Fibroblast of the aortic adventitia (primary cell): ENCODE data around the gene CFAP58. TPM values are rescaled to one million over a fixed set of nuclear protein-coding genes. Genes with fewer than 3 reads are reported as not detected.

ENCODE experiments used
- DNase-seq: peaks from one replicate; pipeline ENCODE4 v3.0.0-alpha.2; 2010; ENCODE audit warnings: low read depth
- H3K4me3 ChIP-seq: 2 replicates; pipeline ENCODE4 v1.5.1; 2011; ENCODE audit warnings: low read depth, mild to moderate bottlenecking, control low read depth, low read length, moderate library complexity
- total RNA-seq: library from RNA; depleted of rRNA; stranded (reverse); fragments of >200 nt; gene quantifications from 2 replicates; pipeline ENCODE4 v1.2.3, GENCODE V29; 2012; ENCODE audit warnings: low replicate concordance
- TF ChIP-seq, protein P1 (sequence below): IDR thresholded peaks from 2 replicates; pipeline ENCODE4 v1.5.1; 2011; ENCODE audit warnings: mild to moderate bottlenecking, low read length, control low read depth, inconsistent platforms; ENCODE audit not compliant: insufficient read depth

CFAP58 gene
- total RNA-seq, 1 donor = 0.36 TPM

GRCh38 chr10:104433669-104434068 lies 80.0 kb downstream of the CFAP58 start:
- no peak overlapping the region for H3K4me3 ChIP-seq
- TF ChIP-seq, protein P1, sequence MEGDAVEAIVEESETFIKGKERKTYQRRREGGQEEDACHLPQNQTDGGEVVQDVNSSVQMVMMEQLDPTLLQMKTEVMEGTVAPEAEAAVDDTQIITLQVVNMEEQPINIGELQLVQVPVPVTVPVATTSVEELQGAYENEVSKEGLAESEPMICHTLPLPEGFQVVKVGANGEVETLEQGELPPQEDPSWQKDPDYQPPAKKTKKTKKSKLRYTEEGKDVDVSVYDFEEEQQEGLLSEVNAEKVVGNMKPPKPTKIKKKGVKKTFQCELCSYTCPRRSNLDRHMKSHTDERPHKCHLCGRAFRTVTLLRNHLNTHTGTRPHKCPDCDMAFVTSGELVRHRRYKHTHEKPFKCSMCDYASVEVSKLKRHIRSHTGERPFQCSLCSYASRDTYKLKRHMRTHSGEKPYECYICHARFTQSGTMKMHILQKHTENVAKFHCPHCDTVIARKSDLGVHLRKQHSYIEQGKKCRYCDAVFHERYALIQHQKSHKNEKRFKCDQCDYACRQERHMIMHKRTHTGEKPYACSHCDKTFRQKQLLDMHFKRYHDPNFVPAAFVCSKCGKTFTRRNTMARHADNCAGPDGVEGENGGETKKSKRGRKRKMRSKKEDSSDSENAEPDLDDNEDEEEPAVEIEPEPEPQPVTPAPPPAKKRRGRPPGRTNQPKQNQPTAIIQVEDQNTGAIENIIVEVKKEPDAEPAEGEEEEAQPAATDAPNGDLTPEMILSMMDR = no peak
- no peak for DNase-seq

DNA sequence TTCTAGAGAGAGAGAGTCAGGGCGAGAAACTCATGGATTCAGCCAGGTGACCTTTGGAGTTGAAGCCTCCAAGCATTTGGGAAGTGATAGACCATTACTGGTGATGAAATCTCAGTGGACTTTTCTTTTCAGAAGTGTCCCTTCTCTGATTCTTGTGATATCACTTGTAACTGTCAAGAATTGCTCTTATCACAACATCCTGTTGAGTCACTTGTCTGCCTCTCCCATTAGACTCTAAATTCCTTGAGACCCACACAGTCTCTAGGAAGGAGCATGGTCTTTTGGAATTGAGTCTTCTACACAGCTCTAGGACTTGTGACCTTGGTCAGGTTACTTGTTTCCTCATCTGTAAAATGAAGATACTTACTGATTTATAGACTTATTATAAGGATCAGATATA lies 81.0 kb downstream of the CFAP58 start:
- TF ChIP-seq, protein P1 = no peak
- no peak overlapping the region for H3K4me3 ChIP-seq
- DNase-seq = no peak

DNA sequence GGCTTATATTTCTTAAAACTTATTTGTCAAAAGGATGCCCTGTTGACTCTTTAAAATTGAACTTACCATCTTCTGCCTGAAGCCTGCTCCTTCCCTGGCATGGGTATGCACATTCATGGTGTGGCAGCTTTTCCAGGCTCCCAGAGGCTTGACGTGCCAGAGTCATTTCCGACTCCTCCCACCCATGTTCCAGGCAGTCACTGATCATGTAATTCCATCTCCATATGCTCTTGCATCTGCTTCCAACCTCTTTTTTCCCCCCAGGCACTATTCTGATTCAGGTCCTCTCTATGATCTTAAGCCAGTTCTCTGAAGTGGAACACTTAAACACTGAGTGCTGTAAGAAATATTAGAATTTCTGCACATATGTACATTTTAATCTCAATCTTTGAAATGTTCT lies 82.2 kb downstream of the CFAP58 start:
- TF ChIP-seq, protein P1 = no peak
- peak; percentile 13 for DNase-seq
- no peak overlapping the region for H3K4me3 ChIP-seq

- peak; percentile 9 for DNase-seq
- TF ChIP-seq, protein P1 = no peak
- no peak overlapping the region for H3K4me3 ChIP-seq
These were observed 83.6 kb downstream of the CFAP58 start for GRCh38 chr10:104437226-104437625.

DNA sequence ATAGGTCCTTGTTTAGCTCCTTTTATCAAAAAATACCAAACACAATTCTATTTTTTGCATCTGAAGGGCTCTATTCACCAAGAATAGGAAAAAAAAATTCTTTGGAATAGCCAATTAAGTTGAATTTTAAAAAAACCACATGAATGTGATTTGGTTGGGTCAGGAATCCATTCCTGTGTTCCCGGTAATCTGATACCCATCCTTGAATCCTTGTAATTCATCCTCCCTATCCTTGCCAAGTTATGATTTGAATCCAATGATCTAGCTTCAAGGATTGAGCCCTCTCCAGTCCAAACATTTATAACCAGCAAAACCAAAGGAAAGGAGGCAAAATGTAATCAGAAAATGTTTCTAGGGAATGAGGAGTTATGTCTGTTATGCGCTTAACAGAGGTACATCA lies 86.6 kb downstream of the CFAP58 start:
- DNase-seq = peak; percentile 31
- no peak overlapping the region for H3K4me3 ChIP-seq
- TF ChIP-seq, protein P1 = no peak

DNA sequence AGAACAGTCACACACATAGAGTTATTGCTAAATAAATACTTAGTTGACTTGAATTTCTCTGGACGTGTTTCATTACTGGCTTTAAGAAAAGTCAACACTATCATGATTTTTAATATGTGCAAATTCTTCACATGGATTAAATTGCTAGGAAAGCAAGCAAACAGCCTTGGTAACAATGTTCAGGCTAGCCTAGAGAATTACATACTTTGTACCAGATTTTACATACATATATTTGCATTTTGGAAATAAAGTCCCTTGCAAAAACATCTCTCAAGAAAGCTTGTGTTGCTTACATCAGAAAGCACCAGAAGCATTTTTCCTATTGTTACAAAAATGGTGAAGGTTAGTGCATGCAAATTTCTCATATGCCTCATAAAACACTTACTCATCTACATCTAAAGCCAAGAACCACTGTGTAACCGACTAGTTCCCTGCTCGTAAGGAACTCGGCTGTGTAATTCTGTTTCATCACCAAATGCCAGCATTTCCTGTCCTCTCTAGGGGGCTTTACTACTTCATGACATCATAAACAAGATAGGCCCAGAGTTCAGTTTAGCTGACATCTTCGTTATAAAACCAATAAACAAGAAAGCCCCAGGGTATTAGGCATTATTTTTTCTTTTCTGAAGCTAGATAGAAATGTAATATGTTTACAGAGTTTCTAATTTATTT lies 87.8 kb downstream of the CFAP58 start:
- no peak overlapping the region for H3K4me3 ChIP-seq
- TF ChIP-seq, protein P1 = no peak
- peak; percentile 95 for DNase-seq

GRCh38 chr10:104445359-104445758 lies 91.7 kb downstream of the CFAP58 start:
- DNase-seq = peak; percentile 77
- TF ChIP-seq, protein P1 = no peak
- H3K4me3 ChIP-seq = no peak overlapping the region
